Naive B cell (primary cell): ENCODE results near the gene ARHGAP42. TPM values are rescaled to one million over a fixed set of nuclear protein-coding genes. Genes with fewer than 3 reads are reported as not detected.

Experiments used
- ATAC-seq, 2 donors: fragments of 150-1000 bp; cut with Tn5 transposase; 2 replicates each; pipeline ENCODE4 v1.10.0; 2021; ENCODE audit warnings: low read depth in 2 of 2, mild to moderate bottlenecking in 2 of 2, moderate library complexity in 2 of 2
- DNase-seq: peaks from one replicate; pipeline ENCODE4 v3.0.0; 2022
- H3K27ac Mint-ChIP-seq, 6 donors: one replicate each; pipeline ENCODE4 v1.8.0; 2020 to 2022; ENCODE audit warnings: mild to moderate bottlenecking in 6 of 6, mixed read lengths in 6 of 6, moderate library complexity in 5 of 6, inconsistent platforms in 2 of 6
- H3K27me3 Mint-ChIP-seq, 3 donors: one replicate each; pipeline ENCODE4 v1.8.0; 2021 to 2022; ENCODE audit warnings: mixed read lengths in 3 of 3, mild to moderate bottlenecking in 1 of 3
- H3K36me3 Mint-ChIP-seq, 2 donors: one replicate each; pipeline ENCODE4 v1.8.0; 2020 to 2022; ENCODE audit warnings: mixed read lengths in 2 of 2, inconsistent platforms in 1 of 2, mild to moderate bottlenecking in 1 of 2
- H3K4me1 Mint-ChIP-seq, 3 donors: one replicate each; pipeline ENCODE4 v1.8.0; 2020 to 2022; ENCODE audit warnings: mixed read lengths in 3 of 3, inconsistent platforms in 1 of 3, mild to moderate bottlenecking in 1 of 3, moderate library complexity in 1 of 3
- H3K4me3 Mint-ChIP-seq, 8 donors: one replicate each; pipeline ENCODE4 v1.8.0; 2020 to 2022; ENCODE audit warnings: mild to moderate bottlenecking in 8 of 8, mixed read lengths in 8 of 8, moderate library complexity in 8 of 8, inconsistent platforms in 2 of 8
- H3K9me3 Mint-ChIP-seq, 7 donors: one replicate each; pipeline ENCODE4 v1.8.0; 2020 to 2022; ENCODE audit warnings: mixed read lengths in 7 of 7, mild to moderate bottlenecking in 5 of 7, inconsistent platforms in 2 of 7, moderate library complexity in 1 of 7
- polyA plus RNA-seq, 6 donors: library from polyadenylated mRNA; unstranded; fragments of 300-500 nt; fragmentation: Illumina TruSeq; gene quantifications; one replicate each; pipeline ENCODE4 v1.2.3, GENCODE V29; 2021; ENCODE audit warnings: low read depth in 6 of 6

Gene ARHGAP42
- polyA plus RNA-seq, 6 donors from 2014 or later = 1.4 to 3.0 (median 1.9) TPM

DNA sequence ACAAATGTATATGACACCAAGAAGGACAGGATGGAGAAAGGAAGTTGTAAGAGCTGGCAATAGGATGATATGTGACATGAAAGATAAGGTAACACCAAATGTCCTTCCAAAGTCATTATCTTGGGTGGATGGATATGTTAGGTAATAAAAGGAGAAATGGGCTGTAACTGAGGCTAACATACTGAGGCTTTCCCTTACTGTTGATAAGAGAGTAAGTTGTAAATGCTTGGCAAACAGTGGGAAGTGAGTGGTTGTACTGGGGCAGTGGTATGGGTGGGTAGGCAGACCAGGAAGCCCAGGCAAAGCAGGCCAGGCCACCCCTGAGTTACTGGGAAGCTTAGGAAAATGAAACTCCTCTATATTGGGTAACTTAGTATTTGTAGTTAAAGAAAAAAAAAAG, 73.7 kb downstream of the ARHGAP42 start:
- H3K9me3 Mint-ChIP-seq = no peaks in the 10 kb centered on the region
- no peak overlapping the region for H3K4me3 Mint-ChIP-seq
- DNase-seq (no peak), ATAC-seq (no peak)
- no peaks in the 10 kb centered on the region for H3K36me3 Mint-ChIP-seq
- peaks cover 11 to 17% (median 11%) of the 10 kb centered on the region in 3 donors for H3K4me1 Mint-ChIP-seq
- H3K27me3 Mint-ChIP-seq = no peaks in the 10 kb centered on the region
- peak overlapping the region in 1 of 6 donors; percentile 3 for H3K27ac Mint-ChIP-seq

DNA sequence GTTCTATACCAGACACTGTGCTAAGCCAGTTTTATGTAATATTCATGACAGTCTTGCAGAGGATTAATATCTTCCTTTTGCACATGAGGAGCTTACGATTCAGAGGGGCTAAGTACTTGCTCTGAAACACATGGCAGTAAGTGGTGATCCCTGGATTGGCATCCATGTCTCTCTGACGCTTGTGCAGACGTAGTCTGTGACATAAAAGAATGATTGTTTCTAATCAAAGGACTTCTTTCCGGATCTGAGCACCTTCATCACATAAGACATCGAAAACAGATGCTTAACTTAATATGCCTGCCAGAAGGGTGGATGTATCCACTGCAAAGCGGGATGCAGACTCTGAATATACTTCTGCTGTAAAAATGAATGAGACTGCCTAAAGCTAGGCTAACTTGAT, 74.8 kb downstream of the ARHGAP42 start:
- Mint-ChIP-seq H3K27me3 (no peaks in the 10 kb centered on the region), H3K9me3 (no peaks in the 10 kb centered on the region), H3K27ac (no peak overlapping the region), H3K4me3 (no peak overlapping the region), H3K36me3 (no peaks in the 10 kb centered on the region), H3K4me1 (peaks cover 11 to 17% (median 11%) of the 10 kb centered on the region in 3 donors)
- DNase-seq (no peak), ATAC-seq (no peak)

DNA sequence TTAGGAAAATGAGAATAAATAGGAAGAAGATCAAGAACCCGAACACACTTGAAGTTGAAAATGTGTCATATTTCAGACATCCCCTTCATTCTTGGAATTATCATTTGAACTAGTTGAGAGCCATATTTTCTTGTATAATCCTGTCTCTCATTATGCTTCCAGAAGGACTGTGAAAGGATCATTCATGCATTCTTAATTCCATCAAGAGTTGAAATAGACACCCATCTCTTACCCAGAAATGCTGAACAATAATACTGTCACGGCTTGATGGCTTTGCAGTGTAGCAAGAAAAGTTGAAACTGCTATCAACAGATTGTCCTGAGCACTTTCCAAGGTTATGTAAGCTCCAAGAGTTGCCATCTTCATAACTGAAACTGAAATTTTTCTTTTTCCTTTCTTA, 79.7 kb downstream of the ARHGAP42 start:
- Mint-ChIP-seq H3K4me3 (no peak overlapping the region), H3K9me3 (no peaks in the 10 kb centered on the region), H3K27me3 (no peaks in the 10 kb centered on the region), H3K36me3 (peaks cover 0 to 2% of the 10 kb centered on the region in 2 donors), H3K27ac (peak overlapping the region in 1 of 6 donors; percentile 85), H3K4me1 (peaks cover 5 to 11% (median 10%) of the 10 kb centered on the region in 3 donors)
- ATAC-seq (no peak), DNase-seq (no peak)

DNA sequence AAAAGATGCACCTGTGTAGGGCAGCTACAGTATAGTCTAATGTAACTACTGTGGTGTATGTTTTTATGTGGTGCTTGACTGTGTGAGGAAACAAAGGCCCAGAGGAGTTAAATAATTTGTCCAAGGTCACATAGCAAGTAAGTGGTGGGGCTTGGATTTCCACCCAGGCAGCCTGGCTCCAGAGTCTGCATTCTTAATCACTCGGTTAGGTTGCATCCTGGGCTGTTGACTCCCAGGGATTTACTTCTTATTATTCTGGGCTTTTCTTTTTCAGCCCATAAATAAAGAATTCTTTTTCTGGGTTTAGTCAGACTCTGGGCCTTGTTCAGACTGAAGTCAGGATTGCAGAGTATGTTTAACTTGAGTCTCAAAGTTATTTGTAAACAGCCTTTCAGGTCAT, 82.1 kb downstream of the ARHGAP42 start:
- Mint-ChIP-seq H3K4me1 (peaks cover 3 to 7% (median 4%) of the 10 kb centered on the region in 3 donors), H3K36me3 (peaks cover 6 to 9% of the 10 kb centered on the region in 2 donors), H3K27me3 (no peaks in the 10 kb centered on the region), H3K4me3 (no peak overlapping the region), H3K9me3 (no peaks in the 10 kb centered on the region), H3K27ac (no peak overlapping the region)
- DNase-seq = no peak
- no peak for ATAC-seq

DNA sequence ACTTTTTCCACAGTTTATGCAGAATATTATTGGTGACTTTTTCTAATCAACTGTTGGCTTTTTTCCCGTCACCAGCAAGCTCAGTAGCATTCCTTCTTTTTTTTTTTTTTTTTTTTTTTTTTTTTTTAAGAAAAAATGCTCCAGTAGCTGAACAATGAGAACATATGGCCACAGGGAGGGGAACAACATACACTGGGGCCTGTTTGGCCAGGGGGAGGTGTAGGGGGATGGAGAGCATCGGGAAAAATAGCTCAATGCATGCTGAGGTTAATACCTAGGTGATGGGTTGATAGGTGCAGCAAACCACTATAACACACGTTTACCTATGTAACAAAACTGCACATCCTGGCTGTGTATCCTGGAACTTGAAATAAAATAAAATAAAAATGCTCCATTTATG, 82.5 kb downstream of the ARHGAP42 start:
- no peaks in the 10 kb centered on the region for H3K27me3 Mint-ChIP-seq
- peaks cover 0 to 7% (median 7%) of the 10 kb centered on the region in 3 donors for H3K4me1 Mint-ChIP-seq
- no peaks in the 10 kb centered on the region for H3K9me3 Mint-ChIP-seq
- DNase-seq (no peak), ATAC-seq (no peak)
- H3K27ac Mint-ChIP-seq = no peak overlapping the region
- H3K36me3 Mint-ChIP-seq = peaks cover 10 to 13% of the 10 kb centered on the region in 2 donors
- no peak overlapping the region for H3K4me3 Mint-ChIP-seq

DNA sequence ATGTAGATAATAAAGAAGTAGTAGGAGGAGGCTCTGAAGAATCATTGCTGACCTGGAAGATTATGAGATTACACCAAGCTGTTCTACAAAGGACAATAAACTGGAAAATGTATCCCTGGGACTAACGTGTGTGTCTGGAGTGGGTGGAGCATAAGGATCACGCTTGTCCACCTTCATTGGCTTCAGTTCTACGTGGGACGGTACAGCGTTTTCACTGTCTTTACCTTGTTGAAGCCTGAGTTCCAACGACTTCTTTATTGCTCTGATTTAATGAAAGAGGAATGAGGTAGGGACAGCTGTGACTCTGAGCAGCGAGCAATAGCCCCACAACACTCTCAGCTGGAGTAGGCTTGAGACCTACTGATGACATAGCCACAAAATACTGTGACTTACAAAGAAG, 87.0 kb downstream of the ARHGAP42 start:
- Mint-ChIP-seq H3K9me3 (no peaks in the 10 kb centered on the region), H3K27me3 (no peaks in the 10 kb centered on the region)

DNA sequence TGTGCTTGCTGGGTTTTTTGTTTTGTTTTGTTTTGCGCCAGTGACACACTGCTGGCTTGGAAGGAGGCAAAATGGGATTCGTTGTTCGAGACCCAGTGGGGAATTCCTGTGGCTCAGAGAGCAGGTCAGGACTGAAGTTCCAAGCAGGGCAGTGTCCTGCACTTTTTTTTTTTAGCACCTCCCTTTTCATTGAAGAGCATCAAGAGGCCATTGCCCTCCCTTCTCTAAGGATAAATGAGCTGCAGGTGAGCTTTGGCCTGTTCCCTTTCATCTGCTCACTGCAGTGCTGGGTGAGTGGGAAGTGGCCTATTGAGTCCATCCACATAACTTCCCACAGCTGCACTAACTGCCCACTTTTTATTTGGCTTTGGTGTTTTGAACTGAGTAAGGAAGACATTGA, 87.8 kb downstream of the ARHGAP42 start:
- DNase-seq = no peak
- peaks cover 10 to 19% of the 10 kb centered on the region in 2 donors for H3K36me3 Mint-ChIP-seq
- peaks cover 0 to 20% (median 6%) of the 10 kb centered on the region in 3 donors for H3K4me1 Mint-ChIP-seq
- no peaks in the 10 kb centered on the region for H3K9me3 Mint-ChIP-seq
- no peaks in the 10 kb centered on the region for H3K27me3 Mint-ChIP-seq
- H3K27ac Mint-ChIP-seq = no peak overlapping the region
- no peak overlapping the region for H3K4me3 Mint-ChIP-seq
- no peak for ATAC-seq

More for the DNA sequence above, 87.0 kb downstream of the ARHGAP42 start:
- Mint-ChIP-seq H3K4me1 (peaks cover 0 to 20% (median 6%) of the 10 kb centered on the region in 3 donors), H3K36me3 (peaks cover 10 to 19% of the 10 kb centered on the region in 2 donors), H3K4me3 (peak overlapping the region in 1 of 8 donors; percentile 2), H3K27ac (peak overlapping the region in 1 of 6 donors; percentile 76)
- DNase-seq = no peak
- ATAC-seq = no peak

DNA sequence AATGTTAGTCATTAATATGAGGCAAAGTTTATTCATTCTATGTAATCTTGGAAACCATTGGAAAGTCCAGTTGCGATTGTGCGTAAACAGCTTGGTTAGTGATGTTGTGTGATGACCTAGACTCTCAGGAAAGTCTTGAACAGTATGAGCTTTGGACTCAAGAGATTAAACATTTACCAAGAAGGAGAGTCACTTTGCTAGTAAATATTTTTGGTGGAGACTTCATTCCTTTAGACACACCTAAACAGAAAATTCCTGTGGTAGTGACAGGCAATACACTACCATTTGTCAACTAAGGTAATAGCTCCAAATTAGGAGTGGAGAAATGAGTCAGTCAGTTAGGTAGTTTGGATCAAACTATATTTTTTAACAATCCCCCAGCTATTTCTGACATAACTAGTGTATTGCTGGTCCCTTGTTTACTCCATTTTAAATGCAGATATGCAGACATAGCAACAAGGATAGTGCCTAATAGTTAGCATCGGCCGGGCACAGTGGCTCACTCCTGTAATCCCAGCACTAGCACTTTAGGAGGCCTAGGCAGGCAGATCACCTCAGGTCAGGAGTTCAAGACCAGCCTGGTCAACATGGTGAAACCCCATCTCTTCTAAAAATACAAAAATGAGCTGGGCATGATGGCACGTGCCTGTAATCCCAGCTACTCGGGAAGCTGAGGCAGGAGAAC, 89.3 kb downstream of the ARHGAP42 start:
- Mint-ChIP-seq H3K4me3 (no peak overlapping the region), H3K9me3 (no peaks in the 10 kb centered on the region), H3K36me3 (peaks cover 14 to 19% of the 10 kb centered on the region in 2 donors), H3K4me1 (peaks cover 5 to 20% (median 6%) of the 10 kb centered on the region in 3 donors), H3K27ac (no peak overlapping the region), H3K27me3 (no peaks in the 10 kb centered on the region)
- no peak for DNase-seq
- no peak for ATAC-seq

DNA sequence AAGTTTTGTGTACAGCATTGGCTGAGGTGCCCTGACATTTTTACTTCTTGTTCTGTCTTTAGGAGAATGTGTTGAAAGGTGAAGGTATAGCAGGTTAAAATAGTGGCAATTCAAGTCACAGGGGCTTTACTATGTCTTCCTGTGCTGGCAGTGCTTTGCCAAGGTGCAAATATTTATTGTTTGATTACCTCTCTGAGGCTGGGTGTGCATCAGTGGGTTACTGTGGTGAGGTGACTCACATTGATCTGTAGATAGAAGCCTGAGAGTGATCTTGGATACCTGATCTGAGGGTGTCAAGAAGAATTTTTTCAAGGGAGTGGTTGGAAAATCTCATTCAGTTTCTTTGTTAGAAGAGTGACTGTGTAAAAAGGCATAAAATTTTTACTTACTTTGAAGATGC, 90.0 kb downstream of the ARHGAP42 start:
- DNase-seq = no peak
- H3K27ac Mint-ChIP-seq = peak overlapping the region in 2 of 6 donors; percentile 16 to 20
- no peak for ATAC-seq
- no peak overlapping the region for H3K4me3 Mint-ChIP-seq
- H3K27me3 Mint-ChIP-seq = no peaks in the 10 kb centered on the region
- peaks cover 5 to 20% (median 6%) of the 10 kb centered on the region in 3 donors for H3K4me1 Mint-ChIP-seq
- no peaks in the 10 kb centered on the region for H3K9me3 Mint-ChIP-seq
- H3K36me3 Mint-ChIP-seq = peaks cover 12 to 19% of the 10 kb centered on the region in 2 donors

DNA sequence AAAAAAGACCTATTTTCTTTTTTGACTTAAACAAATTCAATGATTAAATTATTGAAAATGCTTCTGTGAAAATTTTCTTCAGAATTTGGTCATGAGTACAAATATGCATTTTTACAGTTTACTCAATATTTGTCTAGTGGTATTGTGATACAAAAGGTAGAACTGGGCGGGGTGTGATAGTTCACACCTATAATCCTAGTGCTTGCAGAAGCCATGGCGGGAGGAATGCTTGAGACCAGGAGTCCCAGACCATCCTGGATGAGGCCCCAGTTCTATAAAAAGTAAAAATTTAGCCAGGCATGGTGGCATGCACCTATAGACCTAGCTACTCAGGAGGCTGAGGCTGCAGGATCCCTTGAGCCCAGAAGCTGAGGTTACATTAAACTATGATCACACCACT, 90.6 kb downstream of the ARHGAP42 start:
- H3K4me3 Mint-ChIP-seq = no peak overlapping the region
- peak overlapping the region in 1 of 6 donors; percentile 59 for H3K27ac Mint-ChIP-seq
- peaks cover 12 to 19% of the 10 kb centered on the region in 2 donors for H3K36me3 Mint-ChIP-seq
- H3K4me1 Mint-ChIP-seq = peaks cover 5 to 20% (median 6%) of the 10 kb centered on the region in 3 donors
- no peaks in the 10 kb centered on the region for H3K27me3 Mint-ChIP-seq
- no peak for ATAC-seq
- DNase-seq = no peak
- no peaks in the 10 kb centered on the region for H3K9me3 Mint-ChIP-seq

DNA sequence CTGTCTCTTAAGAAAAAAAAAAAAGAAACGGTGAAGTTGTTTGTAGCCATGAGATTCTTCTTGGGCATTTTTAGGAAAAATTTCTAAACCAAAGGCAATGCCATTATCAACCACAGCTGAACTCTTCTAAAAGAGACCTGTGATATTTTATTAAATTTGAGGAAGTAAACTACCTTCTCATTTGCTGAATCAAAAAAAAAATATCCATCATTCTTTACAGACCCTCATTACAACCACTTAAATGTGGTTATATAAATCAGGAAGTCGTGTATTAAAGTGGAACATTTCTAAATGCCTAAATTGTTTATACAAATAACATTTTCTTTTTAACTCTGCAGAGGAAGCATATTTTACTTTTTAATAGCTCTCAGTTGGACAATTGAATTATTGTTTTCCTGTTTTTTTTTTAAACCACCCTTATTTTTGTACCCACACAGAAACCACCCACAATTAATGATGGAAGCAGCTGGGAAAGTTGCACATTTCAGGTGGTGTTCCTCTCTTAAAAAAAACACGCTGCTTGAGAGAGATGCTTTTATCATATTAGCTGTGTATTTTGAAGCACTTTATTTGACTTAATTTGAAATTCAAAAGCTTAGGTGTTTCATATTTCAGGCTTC, 91.2 kb downstream of the ARHGAP42 start:
- Mint-ChIP-seq H3K4me1 (peaks cover 5 to 20% (median 6%) of the 10 kb centered on the region in 3 donors), H3K27me3 (no peaks in the 10 kb centered on the region), H3K9me3 (no peaks in the 10 kb centered on the region), H3K36me3 (peaks cover 12 to 19% of the 10 kb centered on the region in 2 donors), H3K27ac (peak overlapping the region in 2 of 6 donors; percentile 14 to 59), H3K4me3 (no peak overlapping the region)
- ATAC-seq = no peak
- no peak for DNase-seq

DNA sequence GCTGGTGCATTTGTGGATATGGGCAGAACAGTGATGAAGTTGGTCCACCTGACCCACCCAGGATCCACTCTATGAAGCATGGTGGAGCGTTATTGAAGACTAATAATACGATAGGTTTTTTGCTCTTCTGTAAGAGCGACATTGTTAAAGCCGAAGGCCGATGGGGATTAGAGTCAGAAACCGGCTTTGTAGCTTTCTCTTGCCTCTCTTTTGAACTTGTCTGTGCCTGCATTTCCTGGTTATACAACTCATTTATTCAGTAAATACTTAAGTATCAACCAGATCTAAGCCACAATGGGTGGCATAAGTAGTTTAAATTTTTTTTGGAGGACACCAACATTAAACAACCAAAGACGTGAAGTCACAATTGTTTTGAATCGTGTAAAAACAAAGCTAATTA, 93.4 kb downstream of the ARHGAP42 start:
- Mint-ChIP-seq H3K36me3 (peaks cover 0 to 7% of the 10 kb centered on the region in 2 donors), H3K27me3 (no peaks in the 10 kb centered on the region), H3K9me3 (no peaks in the 10 kb centered on the region), H3K27ac (no peak overlapping the region), H3K4me1 (peaks cover 0 to 12% (median 5%) of the 10 kb centered on the region in 3 donors), H3K4me3 (no peak overlapping the region)
- ATAC-seq (no peak), DNase-seq (no peak)

DNA sequence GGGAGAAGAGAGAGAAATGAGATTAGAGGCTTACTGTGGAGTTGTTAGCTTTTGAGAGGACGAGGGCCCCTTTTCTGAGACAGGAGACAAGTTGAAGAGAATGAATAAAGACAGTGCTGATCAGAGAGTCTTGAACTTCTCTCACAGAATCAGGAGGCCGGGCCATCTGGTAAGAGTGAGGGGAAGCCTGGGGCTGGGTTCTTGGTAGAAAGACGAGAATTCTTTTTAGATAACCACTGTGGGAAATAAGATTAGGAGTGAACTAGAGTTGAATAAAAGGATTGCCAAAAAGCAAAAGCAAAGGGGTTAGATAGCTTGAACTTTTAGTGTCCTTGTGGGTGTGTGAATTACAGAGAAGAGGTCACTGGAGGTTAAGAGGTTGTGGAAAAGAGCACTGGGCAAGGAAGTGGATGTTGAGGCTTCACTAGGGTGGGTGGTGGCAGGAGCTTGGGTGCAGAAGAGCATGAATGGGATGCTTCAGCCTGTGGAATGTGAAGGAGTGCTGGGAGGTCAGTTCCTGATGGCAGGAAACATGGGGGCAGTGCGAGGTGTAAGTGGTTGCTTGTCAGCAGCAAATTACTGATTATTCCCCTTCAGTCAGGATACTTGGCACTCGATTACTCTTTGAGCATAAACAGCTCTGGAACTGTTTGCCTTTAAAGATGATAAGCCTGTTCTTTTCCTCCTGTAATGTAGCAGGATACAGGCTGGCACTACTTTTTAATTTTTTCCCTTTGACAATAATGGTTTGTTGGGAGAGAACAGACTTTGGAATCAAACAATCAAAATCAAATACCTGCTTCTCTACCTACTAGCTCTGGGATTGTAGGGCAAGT, 98.3 kb downstream of the ARHGAP42 start:
- DNase-seq = no peak
- Mint-ChIP-seq H3K4me1 (peaks cover 0 to 6% (median 5%) of the 10 kb centered on the region in 3 donors), H3K27me3 (no peaks in the 10 kb centered on the region), H3K9me3 (no peaks in the 10 kb centered on the region), H3K27ac (no peak overlapping the region), H3K4me3 (no peak overlapping the region), H3K36me3 (peaks cover 0 to 6% of the 10 kb centered on the region in 2 donors)
- ATAC-seq = no peak
